Gastrocnemius medialis (tissue), 4 donors: Measurements from ENCODE around the gene HES7.

Experiments used
- CTCF ChIP-seq, 5 experiments: fragments of 450-650 bp in 3 of 5; fragments of 200-600 bp in 2 of 5; sonication (generic) in 2 of 5; IDR thresholded peaks in 4 of 5; conservative IDR thresholded peaks in 1 of 5; 1 replicate in 4 of 5; 2 replicates in 1 of 5; pipeline ENCODE4 v1.5.1; 2016 to 2019; ENCODE audit warnings: antibody characterized with exemption in 5 of 5, mild to moderate bottlenecking in 3 of 5, moderate library complexity in 3 of 5
- POLR2A ChIP-seq, 2 donors: fragments of 450-650 bp; IDR thresholded peaks; one replicate each; pipeline ENCODE4 v1.6.1; 2017; ENCODE audit warnings: antibody characterized with exemption in 2 of 2, mild to moderate bottlenecking in 2 of 2, moderate library complexity in 2 of 2

GRCh38 chr17:8163978-8164814 lies 40.3 kb upstream of the HES7 start:
- TF ChIP-seq CTCF (IDR thresholded peaks at IDR 0.05 in 4 of 5, conservative IDR thresholded peaks at IDR 0.05 in 1 of 5) (no peak), POLR2A (IDR thresholded peaks at IDR 0.05) (peak; percentile 40 to 43)
